ENCODE data around the gene PBXIP1. TPM values are rescaled to one million over a fixed set of nuclear protein-coding genes. Genes with fewer than 3 reads are reported as not detected.

PBXIP1 gene
- total RNA-seq, 1 donor from 2014 or later = 92.6 TPM

- DNase-seq (ENCODE audit: extremely low spot score, unreplicated experiment) = no peak
Observed at GRCh38 chr1:154955039-154955717, 721 bp downstream of the PBXIP1 start.

GRCh38 chr1:154954541-154954940 is 1.4 kb downstream of the PBXIP1 start:
- H3K27ac Mint-ChIP-seq (ENCODE audit: unreplicated experiment) = peak overlapping the region; percentile 98
- peaks cover 46% of the 10 kb centered on the region for H3K4me1 Mint-ChIP-seq (ENCODE audit: unreplicated experiment)
- no peaks in the 10 kb centered on the region for H3K9me3 Mint-ChIP-seq (ENCODE audit: unreplicated experiment)
- peak overlapping the region; percentile 90 for H3K4me3 Mint-ChIP-seq (ENCODE audit: unreplicated experiment)
- peaks cover 12% of the 10 kb centered on the region for H3K36me3 Mint-ChIP-seq (ENCODE audit: unreplicated experiment)
- no peak for DNase-seq (ENCODE audit: extremely low spot score, unreplicated experiment)
- TF ChIP-seq CTCF (IDR thresholded peaks at IDR 0.05) = no peak
- no peaks in the 10 kb centered on the region for H3K27me3 Mint-ChIP-seq (ENCODE audit: unreplicated experiment)

More at GRCh38 chr1:154955039-154955717, 721 bp downstream of the PBXIP1 start:
- Mint-ChIP-seq H3K27me3 (ENCODE audit: unreplicated experiment) (no peaks in the 10 kb centered on the region), H3K4me3 (ENCODE audit: unreplicated experiment) (peak overlapping the region; percentile 90), H3K36me3 (ENCODE audit: unreplicated experiment) (peaks cover 12% of the 10 kb centered on the region), H3K27ac (ENCODE audit: unreplicated experiment) (peak overlapping the region; percentile 98), H3K9me3 (ENCODE audit: unreplicated experiment) (no peaks in the 10 kb centered on the region), H3K4me1 (ENCODE audit: unreplicated experiment) (peaks cover 48% of the 10 kb centered on the region)
- no peak for TF ChIP-seq CTCF (IDR thresholded peaks at IDR 0.05)

GRCh38 chr1:154953611-154954038 is 2.3 kb downstream of the PBXIP1 start:
- no peaks in the 10 kb centered on the region for H3K9me3 Mint-ChIP-seq (ENCODE audit: unreplicated experiment)
- H3K27me3 Mint-ChIP-seq (ENCODE audit: unreplicated experiment) = no peaks in the 10 kb centered on the region
- DNase-seq (ENCODE audit: extremely low spot score, unreplicated experiment) = no peak
- no peak overlapping the region for H3K4me3 Mint-ChIP-seq (ENCODE audit: unreplicated experiment)
- no peak overlapping the region for H3K27ac Mint-ChIP-seq (ENCODE audit: unreplicated experiment)
- TF ChIP-seq CTCF (IDR thresholded peaks at IDR 0.05) = no peak
- H3K36me3 Mint-ChIP-seq (ENCODE audit: unreplicated experiment) = peaks cover 15% of the 10 kb centered on the region
- peaks cover 46% of the 10 kb centered on the region for H3K4me1 Mint-ChIP-seq (ENCODE audit: unreplicated experiment)

GRCh38 chr1:154952664-154953063 is 3.2 kb downstream of the PBXIP1 start:
- no peak overlapping the region for H3K4me3 Mint-ChIP-seq (ENCODE audit: unreplicated experiment)
- TF ChIP-seq CTCF (IDR thresholded peaks at IDR 0.05) = no peak
- no peaks in the 10 kb centered on the region for H3K9me3 Mint-ChIP-seq (ENCODE audit: unreplicated experiment)
- H3K27ac Mint-ChIP-seq (ENCODE audit: unreplicated experiment) = no peak overlapping the region
- H3K4me1 Mint-ChIP-seq (ENCODE audit: unreplicated experiment) = peaks cover 44% of the 10 kb centered on the region
- no peaks in the 10 kb centered on the region for H3K27me3 Mint-ChIP-seq (ENCODE audit: unreplicated experiment)
- DNase-seq (ENCODE audit: extremely low spot score, unreplicated experiment) = no peak
- H3K36me3 Mint-ChIP-seq (ENCODE audit: unreplicated experiment) = peaks cover 14% of the 10 kb centered on the region

GRCh38 chr1:154951901-154952657 is 3.8 kb downstream of the PBXIP1 start:
- peaks cover 40% of the 10 kb centered on the region for H3K4me1 Mint-ChIP-seq (ENCODE audit: unreplicated experiment)
- H3K9me3 Mint-ChIP-seq (ENCODE audit: unreplicated experiment) = no peaks in the 10 kb centered on the region
- no peak overlapping the region for H3K4me3 Mint-ChIP-seq (ENCODE audit: unreplicated experiment)
- TF ChIP-seq CTCF (IDR thresholded peaks at IDR 0.05) = no peak
- H3K27ac Mint-ChIP-seq (ENCODE audit: unreplicated experiment) = no peak overlapping the region
- no peaks in the 10 kb centered on the region for H3K27me3 Mint-ChIP-seq (ENCODE audit: unreplicated experiment)
- H3K36me3 Mint-ChIP-seq (ENCODE audit: unreplicated experiment) = peaks cover 14% of the 10 kb centered on the region
- DNase-seq (ENCODE audit: extremely low spot score, unreplicated experiment) = no peak
